ENCODE results near the gene UST.

Gene UST

DNA sequence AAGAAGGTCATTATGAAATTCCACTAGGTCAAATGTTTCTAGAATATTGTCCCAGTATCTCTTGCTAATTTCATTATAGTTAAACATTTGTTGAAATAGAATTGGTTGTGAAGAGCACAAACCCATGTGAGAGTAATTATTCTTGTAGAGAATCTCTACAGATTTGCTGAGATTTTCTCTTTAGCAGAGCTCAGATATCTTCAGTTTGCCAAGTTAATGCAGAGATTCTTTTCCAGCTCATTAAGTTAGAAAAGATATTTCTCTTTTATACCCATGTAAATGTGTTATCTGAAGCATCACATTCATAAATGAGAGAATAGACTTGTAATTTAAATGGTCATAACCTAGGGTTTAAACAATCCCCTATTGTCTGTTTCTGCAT is 338.7 kb downstream of the UST start:
- no peaks in the 10 kb centered on the region for H3K4me1 ChIP-seq (ENCODE audit: low read depth, poor library complexity, severe bottlenecking)
- H2AFZ ChIP-seq (ENCODE audit: low read depth), result no peak overlapping the region
- H3K36me3 ChIP-seq (ENCODE audit: insufficient read depth), result no peaks in the 10 kb centered on the region
- H3K27ac ChIP-seq, result no peak overlapping the region
- H4K20me1 ChIP-seq (ENCODE audit: insufficient read depth), result no peaks in the 10 kb centered on the region
- TF ChIP-seq, protein P1, sequence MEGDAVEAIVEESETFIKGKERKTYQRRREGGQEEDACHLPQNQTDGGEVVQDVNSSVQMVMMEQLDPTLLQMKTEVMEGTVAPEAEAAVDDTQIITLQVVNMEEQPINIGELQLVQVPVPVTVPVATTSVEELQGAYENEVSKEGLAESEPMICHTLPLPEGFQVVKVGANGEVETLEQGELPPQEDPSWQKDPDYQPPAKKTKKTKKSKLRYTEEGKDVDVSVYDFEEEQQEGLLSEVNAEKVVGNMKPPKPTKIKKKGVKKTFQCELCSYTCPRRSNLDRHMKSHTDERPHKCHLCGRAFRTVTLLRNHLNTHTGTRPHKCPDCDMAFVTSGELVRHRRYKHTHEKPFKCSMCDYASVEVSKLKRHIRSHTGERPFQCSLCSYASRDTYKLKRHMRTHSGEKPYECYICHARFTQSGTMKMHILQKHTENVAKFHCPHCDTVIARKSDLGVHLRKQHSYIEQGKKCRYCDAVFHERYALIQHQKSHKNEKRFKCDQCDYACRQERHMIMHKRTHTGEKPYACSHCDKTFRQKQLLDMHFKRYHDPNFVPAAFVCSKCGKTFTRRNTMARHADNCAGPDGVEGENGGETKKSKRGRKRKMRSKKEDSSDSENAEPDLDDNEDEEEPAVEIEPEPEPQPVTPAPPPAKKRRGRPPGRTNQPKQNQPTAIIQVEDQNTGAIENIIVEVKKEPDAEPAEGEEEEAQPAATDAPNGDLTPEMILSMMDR (conservative IDR thresholded peaks at IDR 0.05; ENCODE audit: low read depth, low read length), result no peak
- no peak overlapping the region for H3K4me3 ChIP-seq (IDR thresholded peaks at IDR 0.05; ENCODE audit: insufficient read depth, low read depth, low read length)
- no peak overlapping the region for H3K9ac ChIP-seq
- H3K27me3 ChIP-seq (ENCODE audit: insufficient read depth, low read depth), result no peaks in the 10 kb centered on the region
- H3K79me2 ChIP-seq (ENCODE audit: insufficient read depth, low read depth), result no peaks in the 10 kb centered on the region
- no peak overlapping the region for H3K4me2 ChIP-seq

DNA sequence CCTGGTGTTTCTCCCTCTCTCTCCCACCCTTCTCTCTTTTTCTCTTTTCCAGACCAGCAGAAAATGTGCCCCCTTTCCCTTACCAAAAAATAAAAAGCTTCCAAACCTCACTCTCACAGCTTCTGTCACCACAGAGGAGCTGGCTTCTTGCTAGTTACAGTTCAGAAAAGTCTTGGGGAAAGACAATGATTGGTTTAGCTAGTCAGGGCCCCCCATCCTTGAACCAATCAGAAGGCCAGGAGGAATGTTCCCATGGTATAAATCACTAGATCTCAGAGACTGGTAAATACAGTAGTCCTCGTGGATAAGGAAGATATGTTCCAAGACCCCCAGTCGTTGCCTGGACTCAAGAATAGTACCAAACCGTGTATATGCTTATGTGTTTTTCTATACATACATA is 339.5 kb downstream of the UST start:
- Histone ChIP-seq H3K4me1 (ENCODE audit: low read depth, poor library complexity, severe bottlenecking) (no peaks in the 10 kb centered on the region), H4K20me1 (ENCODE audit: insufficient read depth) (no peaks in the 10 kb centered on the region), H3K4me3 (IDR thresholded peaks at IDR 0.05; ENCODE audit: insufficient read depth, low read depth, low read length) (no peak overlapping the region), H3K27ac (no peak overlapping the region), H3K9ac (no peak overlapping the region), H3K79me2 (ENCODE audit: insufficient read depth, low read depth) (no peaks in the 10 kb centered on the region), H3K36me3 (ENCODE audit: insufficient read depth) (no peaks in the 10 kb centered on the region), H2AFZ (ENCODE audit: low read depth) (no peak overlapping the region), H3K27me3 (ENCODE audit: insufficient read depth, low read depth) (no peaks in the 10 kb centered on the region), H3K4me2 (no peak overlapping the region)
- TF ChIP-seq, protein P1 (conservative IDR thresholded peaks at IDR 0.05; ENCODE audit: low read depth, low read length), result no peak

GRCh38 chr6:149087898-149088297 is 341.1 kb downstream of the UST start:
- TF ChIP-seq, protein P1 (conservative IDR thresholded peaks at IDR 0.05; ENCODE audit: low read depth, low read length), result no peak
- no peak overlapping the region for H3K9ac ChIP-seq
- H3K4me2 ChIP-seq, result no peak overlapping the region
- no peaks in the 10 kb centered on the region for H3K79me2 ChIP-seq (ENCODE audit: insufficient read depth, low read depth)
- no peaks in the 10 kb centered on the region for H4K20me1 ChIP-seq (ENCODE audit: insufficient read depth)
- H3K4me1 ChIP-seq (ENCODE audit: low read depth, poor library complexity, severe bottlenecking), result no peaks in the 10 kb centered on the region
- H2AFZ ChIP-seq (ENCODE audit: low read depth), result no peak overlapping the region
- H3K27me3 ChIP-seq (ENCODE audit: insufficient read depth, low read depth), result no peaks in the 10 kb centered on the region
- H3K27ac ChIP-seq, result no peak overlapping the region
- no peak overlapping the region for H3K4me3 ChIP-seq (IDR thresholded peaks at IDR 0.05; ENCODE audit: insufficient read depth, low read depth, low read length)
- no peaks in the 10 kb centered on the region for H3K36me3 ChIP-seq (ENCODE audit: insufficient read depth)

GRCh38 chr6:149088361-149088760 is 341.5 kb downstream of the UST start:
- Histone ChIP-seq H3K79me2 (ENCODE audit: insufficient read depth, low read depth) (no peaks in the 10 kb centered on the region), H3K4me2 (no peak overlapping the region), H3K4me1 (ENCODE audit: low read depth, poor library complexity, severe bottlenecking) (no peaks in the 10 kb centered on the region), H3K9ac (no peak overlapping the region), H4K20me1 (ENCODE audit: insufficient read depth) (no peaks in the 10 kb centered on the region), H3K36me3 (ENCODE audit: insufficient read depth) (no peaks in the 10 kb centered on the region), H2AFZ (ENCODE audit: low read depth) (no peak overlapping the region), H3K4me3 (IDR thresholded peaks at IDR 0.05; ENCODE audit: insufficient read depth, low read depth, low read length) (no peak overlapping the region), H3K27me3 (ENCODE audit: insufficient read depth, low read depth) (no peaks in the 10 kb centered on the region), H3K27ac (no peak overlapping the region)
- TF ChIP-seq, protein P1 (conservative IDR thresholded peaks at IDR 0.05; ENCODE audit: low read depth, low read length), result no peak

- Histone ChIP-seq H3K4me3 (IDR thresholded peaks at IDR 0.05; ENCODE audit: insufficient read depth, low read depth, low read length) (no peak overlapping the region), H2AFZ (ENCODE audit: low read depth) (no peak overlapping the region), H3K9ac (no peak overlapping the region), H3K4me2 (no peak overlapping the region), H3K36me3 (ENCODE audit: insufficient read depth) (no peaks in the 10 kb centered on the region), H3K27me3 (ENCODE audit: insufficient read depth, low read depth) (no peaks in the 10 kb centered on the region), H3K27ac (no peak overlapping the region), H3K4me1 (ENCODE audit: low read depth, poor library complexity, severe bottlenecking) (no peaks in the 10 kb centered on the region), H4K20me1 (ENCODE audit: insufficient read depth) (no peaks in the 10 kb centered on the region), H3K79me2 (ENCODE audit: insufficient read depth, low read depth) (no peaks in the 10 kb centered on the region)
- TF ChIP-seq, protein P1 (conservative IDR thresholded peaks at IDR 0.05; ENCODE audit: low read depth, low read length), result no peak
Measured at GRCh38 chr6:149089510-149089909, 342.7 kb downstream of the UST start.

Measured in KMS-11 (cell line).